Suprapubic skin (tissue), 4 donors: ENCODE data around the gene LRRC63. TPM values are rescaled to one million over a fixed set of nuclear protein-coding genes. Genes with fewer than 3 reads are reported as not detected.

ENCODE experiments used
- DNase-seq, 2 donors: peaks; one replicate each; pipeline ENCODE4 v3.0.0-alpha.2; 2019; ENCODE audit warnings: low spot score in 2 of 2
- H3K27ac ChIP-seq: fragments of 200-600 bp; sonication (generic); one replicate; pipeline ENCODE4 v1.5.1; 2019
- H3K27me3 ChIP-seq: fragments of 200-600 bp; sonication (generic); one replicate; pipeline ENCODE4 v1.5.1; 2019
- H3K36me3 ChIP-seq: fragments of 200-600 bp; sonication (generic); one replicate; pipeline ENCODE4 v1.5.1; 2019
- H3K4me1 ChIP-seq: fragments of 200-600 bp; sonication (generic); one replicate; pipeline ENCODE4 v1.5.1; 2019
- H3K4me3 ChIP-seq: fragments of 200-600 bp; sonication (generic); one replicate; pipeline ENCODE4 v1.5.1; 2019; ENCODE audit warnings: mild to moderate bottlenecking
- H3K9me3 ChIP-seq: fragments of 200-600 bp; sonication (generic); one replicate; pipeline ENCODE4 v1.5.1; 2019
- CTCF ChIP-seq, 2 donors: fragments of 200-600 bp in 1 of 2; fragments of 450-650 bp in 1 of 2; sonication (generic) in 1 of 2; IDR thresholded peaks; one replicate each; pipeline ENCODE4 v1.5.1; 2016 to 2019; ENCODE audit warnings: antibody characterized with exemption in 2 of 2, mild to moderate bottlenecking in 1 of 2, moderate library complexity in 1 of 2
- EP300 ChIP-seq: sonication (generic); formaldehyde crosslinking; IDR thresholded peaks from one replicate; pipeline ENCODE4 v1.6.1; 2017; ENCODE audit warnings: antibody characterized with exemption
- POLR2A ChIP-seq, 2 donors: fragments of 450-650 bp; IDR thresholded peaks; one replicate each; pipeline ENCODE4 v1.6.1; 2017; ENCODE audit warnings: antibody characterized with exemption in 2 of 2, mild to moderate bottlenecking in 2 of 2, moderate library complexity in 2 of 2
- POLR2AphosphoS5 ChIP-seq, 3 donors: sonication (generic); formaldehyde crosslinking; IDR thresholded peaks; one replicate each; pipeline ENCODE4 v1.6.1; 2017; ENCODE audit warnings: antibody characterized with exemption in 3 of 3
- WGBS: methylation state at CpG from one replicate; pipeline ENCODE4 v1.1.5; 2018; 5-methylcytosine and 5-hydroxymethylcytosine counted together
- total RNA-seq, 4 donors: library from RNA; depleted of rRNA; stranded (reverse); fragments of >200 nt; gene quantifications; one replicate each; pipeline ENCODE4 v1.1.0, GENCODE V29; 2016

LRRC63 gene
- total RNA-seq, 4 donors from 2014 or later: not detected

GRCh38 chr13:46307554-46307953 is 95.8 kb downstream of the LRRC63 start:
- Histone ChIP-seq H3K27ac (no peak overlapping the region), H3K4me1 (no peaks in the 10 kb centered on the region), H3K36me3 (no peaks in the 10 kb centered on the region), H3K27me3 (no peaks in the 10 kb centered on the region), H3K9me3 (no peaks in the 10 kb centered on the region), H3K4me3 (no peak overlapping the region)
- 81% methylated on average over 1 of the region's 1 CpG for WGBS
- TF ChIP-seq POLR2A (IDR thresholded peaks at IDR 0.05): no peak
- TF ChIP-seq POLR2AphosphoS5 (IDR thresholded peaks at IDR 0.05): no peak
- no peak for TF ChIP-seq CTCF (IDR thresholded peaks at IDR 0.05)
- TF ChIP-seq EP300: no peak
- no peak for DNase-seq

GRCh38 chr13:46310066-46310465 is 98.3 kb downstream of the LRRC63 start:
- Histone ChIP-seq H3K27me3 (no peaks in the 10 kb centered on the region), H3K4me3 (no peak overlapping the region), H3K27ac (no peak overlapping the region), H3K4me1 (no peaks in the 10 kb centered on the region), H3K36me3 (no peaks in the 10 kb centered on the region), H3K9me3 (no peaks in the 10 kb centered on the region)
- no peak for TF ChIP-seq POLR2A (IDR thresholded peaks at IDR 0.05)
- no peak for TF ChIP-seq POLR2AphosphoS5 (IDR thresholded peaks at IDR 0.05)
- TF ChIP-seq EP300: no peak
- TF ChIP-seq CTCF (IDR thresholded peaks at IDR 0.05): no peak
- WGBS: 77% methylated on average over 1 of the region's 1 CpG
- DNase-seq: no peak

- TF ChIP-seq POLR2AphosphoS5 (IDR thresholded peaks at IDR 0.05) (no peak), EP300 (no peak), CTCF (IDR thresholded peaks at IDR 0.05) (no peak), POLR2A (IDR thresholded peaks at IDR 0.05) (no peak)
- WGBS: 93% methylated on average over 2 of the region's 2 CpGs
- Histone ChIP-seq H3K4me3 (no peak overlapping the region), H3K27me3 (no peaks in the 10 kb centered on the region), H3K27ac (no peak overlapping the region), H3K36me3 (no peaks in the 10 kb centered on the region), H3K9me3 (no peaks in the 10 kb centered on the region), H3K4me1 (no peaks in the 10 kb centered on the region)
- DNase-seq: no peak
Measured at GRCh38 chr13:46311217-46311616, 99.5 kb downstream of the LRRC63 start.

GRCh38 chr13:46313024-46313423 is 101.3 kb downstream of the LRRC63 start:
- H3K27ac ChIP-seq: no peak overlapping the region
- no peak for TF ChIP-seq POLR2A (IDR thresholded peaks at IDR 0.05)
- no peak for TF ChIP-seq CTCF (IDR thresholded peaks at IDR 0.05)
- no peak for TF ChIP-seq EP300
- no peak for TF ChIP-seq POLR2AphosphoS5 (IDR thresholded peaks at IDR 0.05)
- no peak for DNase-seq
- WGBS: 79% methylated on average over 1 of the region's 1 CpG
- no peaks in the 10 kb centered on the region for H3K36me3 ChIP-seq
- H3K4me3 ChIP-seq: no peak overlapping the region
- no peaks in the 10 kb centered on the region for H3K4me1 ChIP-seq
- H3K9me3 ChIP-seq: no peaks in the 10 kb centered on the region
- no peaks in the 10 kb centered on the region for H3K27me3 ChIP-seq

- no peaks in the 10 kb centered on the region for H3K27me3 ChIP-seq
- no peaks in the 10 kb centered on the region for H3K36me3 ChIP-seq
- H3K4me3 ChIP-seq: no peak overlapping the region
- H3K9me3 ChIP-seq: no peaks in the 10 kb centered on the region
- no peaks in the 10 kb centered on the region for H3K4me1 ChIP-seq
- H3K27ac ChIP-seq: no peak overlapping the region
- no peak for DNase-seq
- 90% methylated on average over 6 of the region's 6 CpGs for WGBS
- TF ChIP-seq EP300 (no peak), POLR2AphosphoS5 (IDR thresholded peaks at IDR 0.05) (no peak), POLR2A (IDR thresholded peaks at IDR 0.05) (no peak), CTCF (IDR thresholded peaks at IDR 0.05) (no peak)
Measured at GRCh38 chr13:46313432-46314257, 101.9 kb downstream of the LRRC63 start.
